Measurements from ENCODE around the gene BCL11B. TPM values are rescaled to one million over a fixed set of nuclear protein-coding genes. Genes with fewer than 3 reads are reported as not detected.

Gene BCL11B
- total RNA-seq, 4 donors from 2014 or later = 0.21 to 0.78 (median 0.26) TPM

DNA sequence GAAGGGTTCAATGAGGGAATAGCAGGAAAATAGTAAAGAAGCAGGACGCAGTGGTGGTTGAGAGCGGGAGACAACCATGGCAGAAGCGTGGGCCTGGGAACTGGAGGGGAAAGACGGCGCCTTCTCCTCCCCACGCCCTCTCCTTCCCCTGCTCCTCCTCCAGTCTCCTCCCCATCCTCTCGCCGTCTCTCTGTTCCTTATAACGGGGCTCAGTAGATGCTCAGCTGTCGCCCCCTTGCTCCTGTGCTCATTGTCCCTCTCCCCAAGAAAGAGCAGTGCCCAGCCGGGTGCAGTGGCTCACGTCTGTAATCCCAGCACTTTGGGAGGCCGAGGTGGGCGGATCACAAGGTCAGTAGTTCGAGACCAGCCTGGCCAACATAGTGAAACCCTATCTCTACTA lies 142.0 kb downstream of the BCL11B start:
- H3K36me3 ChIP-seq = no peaks in the 10 kb centered on the region
- 77 to 78% methylated on average over 15 of the region's 15 CpGs for WGBS, 2 donors
- no peaks in the 10 kb centered on the region for H3K27me3 ChIP-seq
- H3K9me3 ChIP-seq = peaks cover 0 to 3% (median 0%) of the 10 kb centered on the region in 4 donors
- H3K4me3 ChIP-seq = no peak overlapping the region
- no peak overlapping the region for H3K27ac ChIP-seq
- TF ChIP-seq EP300 (IDR thresholded peaks at IDR 0.05) (no peak), POLR2A (IDR thresholded peaks at IDR 0.05) (no peak)
- TF ChIP-seq, protein P1, sequence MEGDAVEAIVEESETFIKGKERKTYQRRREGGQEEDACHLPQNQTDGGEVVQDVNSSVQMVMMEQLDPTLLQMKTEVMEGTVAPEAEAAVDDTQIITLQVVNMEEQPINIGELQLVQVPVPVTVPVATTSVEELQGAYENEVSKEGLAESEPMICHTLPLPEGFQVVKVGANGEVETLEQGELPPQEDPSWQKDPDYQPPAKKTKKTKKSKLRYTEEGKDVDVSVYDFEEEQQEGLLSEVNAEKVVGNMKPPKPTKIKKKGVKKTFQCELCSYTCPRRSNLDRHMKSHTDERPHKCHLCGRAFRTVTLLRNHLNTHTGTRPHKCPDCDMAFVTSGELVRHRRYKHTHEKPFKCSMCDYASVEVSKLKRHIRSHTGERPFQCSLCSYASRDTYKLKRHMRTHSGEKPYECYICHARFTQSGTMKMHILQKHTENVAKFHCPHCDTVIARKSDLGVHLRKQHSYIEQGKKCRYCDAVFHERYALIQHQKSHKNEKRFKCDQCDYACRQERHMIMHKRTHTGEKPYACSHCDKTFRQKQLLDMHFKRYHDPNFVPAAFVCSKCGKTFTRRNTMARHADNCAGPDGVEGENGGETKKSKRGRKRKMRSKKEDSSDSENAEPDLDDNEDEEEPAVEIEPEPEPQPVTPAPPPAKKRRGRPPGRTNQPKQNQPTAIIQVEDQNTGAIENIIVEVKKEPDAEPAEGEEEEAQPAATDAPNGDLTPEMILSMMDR (IDR thresholded peaks at IDR 0.05) = no peak
- H3K4me1 ChIP-seq = peaks cover 0 to 8% (median 0%) of the 10 kb centered on the region in 4 donors
- no peak for DNase-seq (ENCODE audit: low spot score in 2 of 2)

DNA sequence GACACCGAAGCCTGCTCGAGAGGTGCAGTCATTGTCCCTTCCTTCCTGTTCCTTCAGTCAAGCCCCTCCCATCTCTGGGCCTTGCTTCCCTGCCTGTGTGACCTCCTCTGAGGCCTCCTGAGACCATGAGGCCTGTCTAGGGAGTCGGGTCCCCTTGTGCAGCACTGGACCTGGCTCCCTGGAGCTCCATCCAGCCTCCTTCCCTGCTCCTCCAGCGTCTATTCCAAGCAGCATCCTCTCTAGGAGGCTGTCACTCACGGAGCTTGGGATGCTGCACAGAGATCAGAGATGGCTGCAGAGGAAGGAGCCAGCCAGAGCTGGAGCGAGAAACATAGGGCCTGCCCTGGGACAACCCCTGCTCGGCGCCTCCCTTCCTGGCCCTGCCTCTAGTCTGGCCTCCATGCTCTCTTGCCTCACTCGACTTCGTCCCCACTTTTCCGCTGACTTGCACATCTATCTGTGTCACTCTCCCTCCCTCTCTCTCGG lies 142.7 kb downstream of the BCL11B start:
- H3K4me3 ChIP-seq = no peak overlapping the region
- H3K4me1 ChIP-seq = peaks cover 0 to 8% (median 0%) of the 10 kb centered on the region in 4 donors
- DNase-seq (ENCODE audit: low spot score in 2 of 2) = no peak
- TF ChIP-seq EP300 (IDR thresholded peaks at IDR 0.05) (no peak), POLR2A (IDR thresholded peaks at IDR 0.05) (no peak)
- no peaks in the 10 kb centered on the region for H3K27me3 ChIP-seq
- H3K36me3 ChIP-seq = no peaks in the 10 kb centered on the region
- H3K9me3 ChIP-seq = peaks cover 0 to 3% (median 0%) of the 10 kb centered on the region in 4 donors
- no peak overlapping the region for H3K27ac ChIP-seq
- 65 to 71% methylated on average over 12 of the region's 12 CpGs for WGBS, 2 donors

DNA sequence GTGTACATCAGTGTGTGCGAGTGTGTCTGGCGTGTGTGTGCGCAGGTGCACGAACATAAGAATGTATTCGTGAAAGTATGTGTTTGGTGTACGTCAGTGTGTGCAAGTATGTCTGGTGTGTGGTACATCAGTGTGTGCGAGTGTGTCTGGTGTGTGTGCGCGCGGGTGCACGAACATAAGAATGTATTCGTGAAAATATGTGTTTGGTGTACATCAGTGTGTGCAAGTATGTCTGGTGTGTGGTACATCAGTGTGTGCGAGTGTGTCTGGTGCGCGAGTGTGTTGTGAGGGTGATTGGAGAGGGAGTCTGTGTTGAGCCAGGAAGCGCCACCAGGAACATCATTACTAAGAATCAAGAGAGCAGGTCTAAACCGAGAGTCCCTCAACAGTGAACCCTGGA lies 143.8 kb downstream of the BCL11B start:
- no peaks in the 10 kb centered on the region for H3K36me3 ChIP-seq
- H3K9me3 ChIP-seq = peaks cover 0 to 3% (median 0%) of the 10 kb centered on the region in 4 donors
- H3K27ac ChIP-seq = no peak overlapping the region
- no peak overlapping the region for H3K4me3 ChIP-seq
- no peak for DNase-seq (ENCODE audit: low spot score in 2 of 2)
- H3K27me3 ChIP-seq = no peaks in the 10 kb centered on the region
- TF ChIP-seq EP300 (IDR thresholded peaks at IDR 0.05) (no peak), POLR2A (IDR thresholded peaks at IDR 0.05) (no peak)
- TF ChIP-seq, protein P1 (IDR thresholded peaks at IDR 0.05) = no peak
- peaks cover 0 to 8% (median 0%) of the 10 kb centered on the region in 4 donors for H3K4me1 ChIP-seq
- WGBS, 2 donors = 91 to 92% methylated on average over 17 of the region's 17 CpGs

DNA sequence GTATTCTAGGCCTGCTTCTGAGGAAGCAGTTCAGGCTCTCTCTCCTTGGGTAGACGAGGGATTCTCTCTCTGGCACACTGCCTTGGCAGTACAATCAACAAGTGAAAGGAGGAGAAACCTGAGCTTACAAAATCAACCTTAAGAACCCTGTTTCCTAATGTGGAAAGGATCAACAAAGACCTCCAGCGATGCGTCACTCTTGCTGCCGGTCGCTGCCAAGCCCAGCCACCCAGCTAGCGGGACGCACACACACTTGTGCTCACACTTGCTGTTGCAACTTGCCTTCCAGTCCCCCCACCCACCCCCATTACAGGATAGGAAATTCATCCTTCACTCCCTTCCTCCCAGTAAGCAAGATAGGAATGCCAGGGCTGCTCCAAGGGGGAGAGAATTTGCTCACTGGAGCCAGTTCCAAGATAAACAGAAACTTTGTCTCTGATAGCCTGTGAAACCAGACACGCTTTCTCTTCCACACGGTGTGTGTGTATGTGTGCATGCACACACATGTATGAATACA lies 144.3 kb downstream of the BCL11B start:
- H3K4me3 ChIP-seq = no peak overlapping the region
- DNase-seq (ENCODE audit: low spot score in 2 of 2) = peak in 1 of 2 donors; percentile 10
- H3K27me3 ChIP-seq = no peaks in the 10 kb centered on the region
- H3K36me3 ChIP-seq = no peaks in the 10 kb centered on the region
- peaks cover 0 to 8% (median 0%) of the 10 kb centered on the region in 4 donors for H3K4me1 ChIP-seq
- H3K27ac ChIP-seq = no peak overlapping the region
- TF ChIP-seq, protein P1 (IDR thresholded peaks at IDR 0.05) = no peak
- TF ChIP-seq EP300 (IDR thresholded peaks at IDR 0.05) = peak in 1 of 2 donors; percentile 31
- TF ChIP-seq POLR2A (IDR thresholded peaks at IDR 0.05) = no peak
- 41 to 46% methylated on average over 9 of the region's 9 CpGs for WGBS, 2 donors
- peaks cover 0 to 3% (median 0%) of the 10 kb centered on the region in 4 donors for H3K9me3 ChIP-seq

DNA sequence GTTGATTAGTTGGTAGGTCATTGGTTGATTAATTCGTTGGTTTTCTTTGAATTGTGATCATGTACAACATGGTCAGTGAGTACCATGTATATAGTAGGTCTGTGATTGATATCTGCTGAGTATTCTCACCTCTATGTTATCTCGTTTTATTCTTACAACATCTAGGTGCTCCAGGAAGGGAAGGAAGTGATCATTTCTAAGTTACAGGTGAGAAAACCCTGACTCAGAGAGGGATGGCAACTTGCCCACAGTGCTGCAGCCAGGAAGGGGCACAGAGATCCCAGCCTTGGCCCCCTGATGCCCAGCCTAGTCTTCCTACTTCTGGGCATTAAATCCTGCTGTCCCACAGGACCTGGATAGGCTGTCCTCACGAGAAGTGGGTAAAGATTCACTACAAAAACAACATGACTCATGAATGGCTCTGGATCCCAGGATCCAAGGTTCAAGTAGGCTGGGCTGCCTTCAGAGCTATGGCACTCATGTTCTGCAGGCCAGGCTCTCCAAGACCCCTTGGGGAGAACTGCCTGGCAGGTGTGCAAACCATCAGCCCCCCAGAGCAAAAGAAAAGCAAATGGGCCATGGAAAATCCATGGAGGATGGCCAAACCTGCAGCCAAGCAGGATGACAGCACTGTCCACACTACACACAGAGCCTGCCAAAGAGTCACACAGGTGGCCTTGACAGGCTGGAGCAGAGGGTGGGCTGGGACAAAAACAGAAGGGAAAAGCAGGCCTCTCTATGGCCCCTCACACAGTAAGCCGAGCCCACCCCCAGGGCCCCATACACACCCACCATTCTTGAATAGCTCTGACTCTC lies 146.2 kb downstream of the BCL11B start:
- no peaks in the 10 kb centered on the region for H3K27me3 ChIP-seq
- no peak for TF ChIP-seq POLR2A (IDR thresholded peaks at IDR 0.05)
- TF ChIP-seq, protein P1 (IDR thresholded peaks at IDR 0.05) = no peak
- TF ChIP-seq EP300 (IDR thresholded peaks at IDR 0.05) = no peak
- H3K27ac ChIP-seq = no peak overlapping the region
- DNase-seq (ENCODE audit: low spot score in 2 of 2) = peak in 1 of 2 donors; percentile 4
- 60 to 63% methylated on average over 4 of the region's 4 CpGs for WGBS, 2 donors
- H3K4me3 ChIP-seq = no peak overlapping the region
- peaks cover 0 to 3% (median 0%) of the 10 kb centered on the region in 4 donors for H3K9me3 ChIP-seq
- H3K36me3 ChIP-seq = no peaks in the 10 kb centered on the region
- peaks cover 0 to 8% (median 0%) of the 10 kb centered on the region in 4 donors for H3K4me1 ChIP-seq

Data from tibial nerve (tissue), 4 donors.